ENCODE measurements around the gene SYT3. TPM values are rescaled to one million over a fixed set of nuclear protein-coding genes. Genes with fewer than 3 reads are reported as not detected.

The SYT3 gene
- total RNA-seq, 1 donor from 2014 or later, result 0.38 TPM

DNA sequence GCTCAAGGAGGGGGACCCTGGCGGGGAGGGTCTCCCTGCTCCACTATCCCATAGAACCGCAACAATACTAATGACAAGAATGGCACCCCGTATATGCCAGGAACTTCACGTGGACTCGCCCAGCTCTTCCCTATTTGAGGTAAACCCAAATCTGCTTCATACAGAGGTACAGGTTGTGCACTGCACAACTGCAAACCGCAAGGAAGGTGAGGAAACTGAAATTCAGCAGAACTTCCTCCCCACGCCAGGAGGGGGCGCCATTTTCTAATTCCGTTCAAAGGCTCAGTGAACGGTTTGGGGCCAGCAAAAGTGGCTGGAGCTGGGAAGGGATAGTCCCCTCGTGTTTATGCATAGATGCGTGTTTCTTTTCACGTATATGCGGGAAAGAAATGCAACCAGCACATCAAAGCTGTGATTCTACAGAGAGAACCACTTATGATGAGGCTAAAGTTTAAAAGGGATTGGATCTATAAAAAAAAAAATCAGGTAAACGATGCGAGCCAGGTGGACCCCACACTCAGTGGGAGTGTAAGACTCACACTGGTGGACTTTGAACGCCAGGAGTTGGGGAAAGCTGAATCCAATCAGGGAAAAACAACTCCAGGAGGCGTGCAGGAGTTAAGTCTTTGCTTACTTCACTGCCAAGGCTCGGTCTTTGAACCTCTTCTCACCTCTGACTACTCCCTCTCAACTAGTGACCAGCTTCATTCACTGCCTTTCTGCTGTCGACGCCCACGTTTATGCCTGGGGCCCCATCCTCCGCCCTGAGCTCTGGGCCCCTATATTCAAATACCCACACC lies 29.8 kb upstream of the SYT3 start:
- no peak overlapping the region for H3K27ac Mint-ChIP-seq (ENCODE audit: unreplicated experiment)
- H3K4me1 Mint-ChIP-seq (ENCODE audit: unreplicated experiment), result no peaks in the 10 kb centered on the region

DNA sequence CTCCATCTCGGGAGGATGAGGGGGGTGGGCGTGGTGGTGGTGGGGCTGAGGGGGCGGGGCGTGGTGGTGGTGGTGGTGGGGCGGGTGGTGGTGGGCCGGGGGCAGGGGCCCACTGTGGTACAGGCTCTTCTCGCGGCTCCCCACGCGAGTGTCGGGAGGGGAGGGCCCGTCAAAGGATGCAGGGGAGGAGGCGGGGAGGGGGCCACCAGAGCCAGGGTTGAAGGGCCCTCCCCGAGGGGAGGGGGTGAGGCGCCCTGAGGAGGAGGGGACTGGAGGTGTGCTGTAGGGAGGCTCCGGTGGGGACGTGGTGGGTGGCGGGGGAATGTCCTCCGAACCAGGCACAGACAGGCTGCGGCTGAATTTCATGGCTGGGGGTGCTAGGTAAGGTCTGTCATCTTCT lies 29.2 kb upstream of the SYT3 start:
- Mint-ChIP-seq H3K9me3 (ENCODE audit: unreplicated experiment) (no peaks in the 10 kb centered on the region), H3K36me3 (ENCODE audit: unreplicated experiment) (no peaks in the 10 kb centered on the region), H3K27ac (ENCODE audit: unreplicated experiment) (no peak overlapping the region), H3K27me3 (ENCODE audit: unreplicated experiment) (peaks cover 28% of the 10 kb centered on the region), H3K4me1 (ENCODE audit: unreplicated experiment) (no peaks in the 10 kb centered on the region), H3K4me3 (ENCODE audit: unreplicated experiment) (no peak overlapping the region)
- no peak for DNase-seq (ENCODE audit: extremely low spot score, unreplicated experiment)
- TF ChIP-seq, protein P1, sequence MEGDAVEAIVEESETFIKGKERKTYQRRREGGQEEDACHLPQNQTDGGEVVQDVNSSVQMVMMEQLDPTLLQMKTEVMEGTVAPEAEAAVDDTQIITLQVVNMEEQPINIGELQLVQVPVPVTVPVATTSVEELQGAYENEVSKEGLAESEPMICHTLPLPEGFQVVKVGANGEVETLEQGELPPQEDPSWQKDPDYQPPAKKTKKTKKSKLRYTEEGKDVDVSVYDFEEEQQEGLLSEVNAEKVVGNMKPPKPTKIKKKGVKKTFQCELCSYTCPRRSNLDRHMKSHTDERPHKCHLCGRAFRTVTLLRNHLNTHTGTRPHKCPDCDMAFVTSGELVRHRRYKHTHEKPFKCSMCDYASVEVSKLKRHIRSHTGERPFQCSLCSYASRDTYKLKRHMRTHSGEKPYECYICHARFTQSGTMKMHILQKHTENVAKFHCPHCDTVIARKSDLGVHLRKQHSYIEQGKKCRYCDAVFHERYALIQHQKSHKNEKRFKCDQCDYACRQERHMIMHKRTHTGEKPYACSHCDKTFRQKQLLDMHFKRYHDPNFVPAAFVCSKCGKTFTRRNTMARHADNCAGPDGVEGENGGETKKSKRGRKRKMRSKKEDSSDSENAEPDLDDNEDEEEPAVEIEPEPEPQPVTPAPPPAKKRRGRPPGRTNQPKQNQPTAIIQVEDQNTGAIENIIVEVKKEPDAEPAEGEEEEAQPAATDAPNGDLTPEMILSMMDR (IDR thresholded peaks at IDR 0.05), result no peak

More for the DNA sequence above, 29.8 kb upstream of the SYT3 start:
- TF ChIP-seq, protein P1 (IDR thresholded peaks at IDR 0.05), result peak; percentile 71
- Mint-ChIP-seq H3K4me3 (ENCODE audit: unreplicated experiment) (no peak overlapping the region), H3K36me3 (ENCODE audit: unreplicated experiment) (no peaks in the 10 kb centered on the region), H3K27me3 (ENCODE audit: unreplicated experiment) (peaks cover 28% of the 10 kb centered on the region), H3K9me3 (ENCODE audit: unreplicated experiment) (no peaks in the 10 kb centered on the region)
- no peak for DNase-seq (ENCODE audit: extremely low spot score, unreplicated experiment)

DNA sequence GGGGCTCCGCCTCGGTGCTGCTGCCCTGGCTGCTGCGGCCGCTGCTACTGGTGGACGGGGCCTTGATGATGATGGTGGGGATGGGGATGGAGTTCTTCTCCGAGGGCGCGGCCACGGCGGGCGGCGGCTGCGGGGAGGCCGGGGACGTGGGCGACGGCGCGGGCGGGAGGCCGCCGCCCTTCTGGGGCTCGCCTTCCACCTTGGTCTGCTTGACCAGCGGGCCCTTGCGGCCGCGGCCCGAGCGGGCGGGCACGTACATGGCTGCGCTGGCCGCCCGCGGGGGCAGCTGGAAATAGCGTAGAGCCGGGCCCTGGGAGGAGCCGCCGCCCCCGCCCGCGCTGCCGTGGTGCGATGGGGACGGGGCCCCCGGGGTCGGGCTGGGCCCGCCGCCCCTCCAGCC lies 28.7 kb upstream of the SYT3 start:
- TF ChIP-seq, protein P1 (IDR thresholded peaks at IDR 0.05), result no peak
- Mint-ChIP-seq H3K36me3 (ENCODE audit: unreplicated experiment) (no peaks in the 10 kb centered on the region), H3K9me3 (ENCODE audit: unreplicated experiment) (no peaks in the 10 kb centered on the region), H3K27ac (ENCODE audit: unreplicated experiment) (no peak overlapping the region), H3K27me3 (ENCODE audit: unreplicated experiment) (peaks cover 27% of the 10 kb centered on the region), H3K4me3 (ENCODE audit: unreplicated experiment) (no peak overlapping the region), H3K4me1 (ENCODE audit: unreplicated experiment) (no peaks in the 10 kb centered on the region)
- DNase-seq (ENCODE audit: extremely low spot score, unreplicated experiment), result no peak

DNA sequence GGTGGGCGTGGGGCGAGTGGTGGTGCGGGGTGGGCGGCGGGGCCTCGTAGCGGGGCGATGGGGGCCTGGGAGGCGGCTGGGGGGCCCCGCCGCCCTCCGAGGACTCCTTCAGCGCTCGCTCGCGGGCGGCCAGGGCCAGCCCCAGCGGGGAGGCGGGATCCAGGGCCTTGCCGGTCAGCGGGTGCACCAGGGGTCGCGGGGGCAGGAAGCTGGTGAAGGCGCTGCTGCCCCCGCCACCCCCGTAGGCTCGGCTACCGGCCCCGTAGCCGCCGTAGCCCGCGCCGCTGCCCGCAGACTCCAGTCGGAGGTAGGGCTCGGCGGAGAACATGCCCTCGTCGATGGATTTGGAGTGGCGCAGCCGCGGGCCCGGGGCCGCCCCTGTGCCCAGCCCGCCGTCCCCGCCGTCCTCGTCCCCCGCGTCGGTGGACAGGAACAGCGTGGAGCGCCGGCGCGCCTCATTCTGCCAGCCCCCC lies 28.1 kb upstream of the SYT3 start:
- H3K36me3 Mint-ChIP-seq (ENCODE audit: unreplicated experiment), result no peaks in the 10 kb centered on the region

DNA sequence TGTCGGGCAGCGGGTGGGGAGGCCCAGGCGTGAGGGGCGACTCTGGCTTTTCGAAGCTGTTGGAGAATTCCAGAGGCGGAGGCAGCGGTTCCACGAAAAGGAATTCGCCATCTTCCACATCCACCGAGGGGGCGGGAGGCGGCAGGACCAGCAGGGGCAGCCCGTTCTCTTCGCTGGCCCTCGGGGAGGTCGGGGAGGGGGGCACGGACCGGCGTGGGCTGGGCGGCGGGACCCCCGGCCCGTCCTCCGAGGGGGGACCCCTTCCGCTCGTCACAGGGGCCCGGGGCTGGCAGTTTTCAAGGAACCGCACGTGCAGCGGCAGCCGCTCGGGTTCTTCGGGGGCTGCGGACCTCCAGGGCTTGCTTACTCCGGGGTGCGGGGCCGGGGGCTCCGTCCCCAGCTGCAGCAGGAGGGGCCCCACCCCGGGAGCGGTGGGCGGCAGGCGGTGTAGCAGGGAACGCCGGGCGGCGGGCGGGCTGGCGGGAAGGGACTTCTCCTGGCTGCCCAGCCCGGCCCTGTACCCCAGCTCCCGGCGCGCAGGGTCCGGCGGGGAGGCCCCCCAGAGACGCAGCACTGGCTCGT lies 27.6 kb upstream of the SYT3 start:
- Mint-ChIP-seq H3K27ac (ENCODE audit: unreplicated experiment) (no peak overlapping the region), H3K4me1 (ENCODE audit: unreplicated experiment) (no peaks in the 10 kb centered on the region), H3K27me3 (ENCODE audit: unreplicated experiment) (peaks cover 20% of the 10 kb centered on the region), H3K4me3 (ENCODE audit: unreplicated experiment) (no peak overlapping the region), H3K36me3 (ENCODE audit: unreplicated experiment) (no peaks in the 10 kb centered on the region), H3K9me3 (ENCODE audit: unreplicated experiment) (no peaks in the 10 kb centered on the region)
- no peak for DNase-seq (ENCODE audit: extremely low spot score, unreplicated experiment)
- TF ChIP-seq, protein P1 (IDR thresholded peaks at IDR 0.05), result no peak

More for the DNA sequence above, 28.1 kb upstream of the SYT3 start:
- TF ChIP-seq, protein P1 (IDR thresholded peaks at IDR 0.05), result no peak
- Mint-ChIP-seq H3K27ac (ENCODE audit: unreplicated experiment) (no peak overlapping the region), H3K4me3 (ENCODE audit: unreplicated experiment) (no peak overlapping the region), H3K9me3 (ENCODE audit: unreplicated experiment) (no peaks in the 10 kb centered on the region), H3K4me1 (ENCODE audit: unreplicated experiment) (no peaks in the 10 kb centered on the region), H3K27me3 (ENCODE audit: unreplicated experiment) (peaks cover 22% of the 10 kb centered on the region)
- no peak for DNase-seq (ENCODE audit: extremely low spot score, unreplicated experiment)
